Measurements from ENCODE around the gene UGT1A9. TPM values are rescaled to one million over a fixed set of nuclear protein-coding genes. Genes with fewer than 3 reads are reported as not detected.

Gene UGT1A9
- total RNA-seq, 1 donor from 2014 or later: not detected

DNA sequence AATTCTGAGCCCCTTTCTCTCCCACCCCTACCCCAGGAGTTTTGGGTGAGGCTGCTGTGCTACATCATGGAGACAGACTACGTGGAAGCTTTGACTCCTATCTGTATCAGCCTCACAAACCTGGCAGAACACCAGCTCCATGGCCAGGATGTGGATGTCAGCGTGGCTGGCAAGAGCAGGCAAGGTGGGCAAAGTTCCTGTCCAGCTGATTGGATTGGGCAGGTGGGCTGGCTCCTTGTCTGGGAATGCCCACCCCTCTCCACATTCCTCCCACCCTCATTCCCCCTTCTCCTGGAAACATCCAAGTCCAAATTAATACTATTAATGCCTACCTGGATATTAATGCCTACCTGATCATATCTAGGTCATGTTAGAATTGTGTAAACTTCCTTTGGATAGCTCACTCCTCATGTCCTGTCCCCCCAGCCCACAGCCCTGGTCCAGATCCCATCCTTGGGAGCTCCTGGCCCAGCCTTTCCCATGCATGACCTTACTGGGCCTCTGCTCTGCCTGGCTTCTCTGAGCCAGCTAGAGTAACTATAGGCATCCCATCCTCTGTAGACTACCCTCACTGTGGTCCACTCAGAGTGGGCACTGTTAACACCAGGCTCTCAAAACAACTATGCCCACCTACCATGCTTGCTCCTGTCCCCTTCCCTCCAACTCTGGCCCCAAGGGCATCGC is 130.6 kb downstream of the UGT1A9 start:
- Histone ChIP-seq H3K4me3 (no peak overlapping the region), H3K27me3 (no peaks in the 10 kb centered on the region), H3K79me2 (ENCODE audit: low read depth) (no peaks in the 10 kb centered on the region), H3K9ac (no peak overlapping the region), H3K4me2 (no peak overlapping the region), H4K20me1 (ENCODE audit: low read depth) (no peaks in the 10 kb centered on the region), H3K9me3 (ENCODE audit: low read depth) (no peaks in the 10 kb centered on the region), H3K36me3 (no peaks in the 10 kb centered on the region), H2AFZ (replicated peaks) (no peak overlapping the region), H3K27ac (no peak overlapping the region), H3F3A (ENCODE audit: low read depth) (no peaks in the 10 kb centered on the region), H3K4me1 (no peaks in the 10 kb centered on the region)
- Mint-ChIP-seq H3K4me3 (no peak overlapping the region), H3K9me3 (peaks cover 16% of the 10 kb centered on the region), H3K27me3 (ENCODE audit: insufficient read depth, low read depth) (peaks cover 4% of the 10 kb centered on the region), H3K27ac (no peak overlapping the region), H3K4me1 (no peaks in the 10 kb centered on the region), H3K36me3 (no peaks in the 10 kb centered on the region)
- DNase-seq (ENCODE audit: low spot score): no peak
- TF ChIP-seq, protein P1, sequence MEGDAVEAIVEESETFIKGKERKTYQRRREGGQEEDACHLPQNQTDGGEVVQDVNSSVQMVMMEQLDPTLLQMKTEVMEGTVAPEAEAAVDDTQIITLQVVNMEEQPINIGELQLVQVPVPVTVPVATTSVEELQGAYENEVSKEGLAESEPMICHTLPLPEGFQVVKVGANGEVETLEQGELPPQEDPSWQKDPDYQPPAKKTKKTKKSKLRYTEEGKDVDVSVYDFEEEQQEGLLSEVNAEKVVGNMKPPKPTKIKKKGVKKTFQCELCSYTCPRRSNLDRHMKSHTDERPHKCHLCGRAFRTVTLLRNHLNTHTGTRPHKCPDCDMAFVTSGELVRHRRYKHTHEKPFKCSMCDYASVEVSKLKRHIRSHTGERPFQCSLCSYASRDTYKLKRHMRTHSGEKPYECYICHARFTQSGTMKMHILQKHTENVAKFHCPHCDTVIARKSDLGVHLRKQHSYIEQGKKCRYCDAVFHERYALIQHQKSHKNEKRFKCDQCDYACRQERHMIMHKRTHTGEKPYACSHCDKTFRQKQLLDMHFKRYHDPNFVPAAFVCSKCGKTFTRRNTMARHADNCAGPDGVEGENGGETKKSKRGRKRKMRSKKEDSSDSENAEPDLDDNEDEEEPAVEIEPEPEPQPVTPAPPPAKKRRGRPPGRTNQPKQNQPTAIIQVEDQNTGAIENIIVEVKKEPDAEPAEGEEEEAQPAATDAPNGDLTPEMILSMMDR (IDR thresholded peaks at IDR 0.05): no peak
- no peak for TF ChIP-seq EZH2 (IDR thresholded peaks at IDR 0.05)
- no peak for TF ChIP-seq EZH2phosphoT487 (IDR thresholded peaks at IDR 0.05)

DNA sequence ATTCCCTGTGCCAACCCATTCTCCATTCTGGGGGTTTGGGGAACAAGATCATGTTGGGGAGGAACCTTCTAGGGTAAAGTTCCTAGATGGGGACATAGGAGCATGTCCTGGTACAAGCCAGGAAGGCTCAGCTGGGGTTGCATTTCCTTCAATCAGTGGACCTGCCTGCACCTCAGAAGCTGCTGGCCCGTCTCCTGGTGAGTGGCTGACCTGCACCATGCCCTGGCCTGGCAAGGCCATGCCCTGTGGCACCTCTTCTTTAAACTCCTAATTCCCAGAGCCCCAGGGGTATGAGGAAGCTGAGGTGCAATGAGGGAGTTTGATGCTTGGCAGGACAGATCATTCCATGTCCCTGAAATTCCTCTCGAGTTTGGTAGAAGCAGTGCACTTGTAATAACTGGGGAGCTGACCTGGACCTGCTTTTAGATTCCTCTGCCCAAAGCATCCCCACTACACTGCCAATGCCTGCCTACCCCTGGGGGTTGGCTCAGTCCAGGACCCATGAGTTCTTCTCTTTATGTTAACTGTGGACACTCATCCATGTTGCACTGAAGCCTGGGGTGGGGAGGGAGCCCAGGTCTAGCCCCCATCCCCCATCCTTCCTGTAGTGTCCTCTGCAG is 131.7 kb downstream of the UGT1A9 start:
- Histone ChIP-seq H4K20me1 (ENCODE audit: low read depth) (no peaks in the 10 kb centered on the region), H2AFZ (replicated peaks) (no peak overlapping the region), H3F3A (ENCODE audit: low read depth) (no peaks in the 10 kb centered on the region), H3K4me2 (no peak overlapping the region), H3K9me3 (ENCODE audit: low read depth) (no peaks in the 10 kb centered on the region), H3K9ac (no peak overlapping the region), H3K27me3 (no peaks in the 10 kb centered on the region), H3K27ac (no peak overlapping the region), H3K4me3 (no peak overlapping the region), H3K36me3 (no peaks in the 10 kb centered on the region), H3K4me1 (no peaks in the 10 kb centered on the region), H3K79me2 (ENCODE audit: low read depth) (no peaks in the 10 kb centered on the region)
- TF ChIP-seq EZH2phosphoT487 (IDR thresholded peaks at IDR 0.05) (no peak), EZH2 (IDR thresholded peaks at IDR 0.05) (no peak)
- TF ChIP-seq, protein P1 (IDR thresholded peaks at IDR 0.05): no peak
- Mint-ChIP-seq H3K9me3 (peaks cover 16% of the 10 kb centered on the region), H3K36me3 (no peaks in the 10 kb centered on the region), H3K27me3 (ENCODE audit: insufficient read depth, low read depth) (peaks cover 4% of the 10 kb centered on the region), H3K4me3 (no peak overlapping the region), H3K27ac (no peak overlapping the region), H3K4me1 (no peaks in the 10 kb centered on the region)
- DNase-seq (ENCODE audit: low spot score): no peak

DNA sequence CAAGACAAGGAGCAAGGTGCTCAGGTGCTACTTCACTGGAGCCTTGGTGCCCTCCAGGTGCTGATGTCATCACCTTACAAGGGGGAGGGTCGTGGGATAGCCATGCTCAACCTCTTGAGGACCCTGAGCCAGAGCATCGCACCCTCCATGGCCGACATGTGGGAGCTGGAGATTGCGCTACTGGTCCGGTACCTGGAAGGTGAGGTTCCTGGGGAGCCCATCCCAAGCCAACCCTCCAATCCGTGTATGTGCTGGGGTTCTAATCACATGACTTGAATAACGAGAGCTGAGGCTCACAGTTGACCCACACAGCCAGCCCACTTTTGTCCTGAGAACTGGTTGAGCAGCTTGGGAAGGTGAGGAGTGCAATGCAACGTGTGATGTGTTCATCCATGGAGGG is 132.3 kb downstream of the UGT1A9 start:
- Histone ChIP-seq H3F3A (ENCODE audit: low read depth) (no peaks in the 10 kb centered on the region), H4K20me1 (ENCODE audit: low read depth) (no peaks in the 10 kb centered on the region), H2AFZ (replicated peaks) (no peak overlapping the region), H3K4me3 (no peak overlapping the region), H3K9me3 (ENCODE audit: low read depth) (no peaks in the 10 kb centered on the region), H3K27ac (no peak overlapping the region), H3K4me1 (no peaks in the 10 kb centered on the region), H3K9ac (no peak overlapping the region), H3K27me3 (no peaks in the 10 kb centered on the region), H3K4me2 (no peak overlapping the region), H3K79me2 (ENCODE audit: low read depth) (no peaks in the 10 kb centered on the region), H3K36me3 (no peaks in the 10 kb centered on the region)
- Mint-ChIP-seq H3K4me3 (no peak overlapping the region), H3K36me3 (no peaks in the 10 kb centered on the region), H3K27me3 (ENCODE audit: insufficient read depth, low read depth) (peaks cover 4% of the 10 kb centered on the region), H3K27ac (no peak overlapping the region), H3K9me3 (peaks cover 16% of the 10 kb centered on the region), H3K4me1 (no peaks in the 10 kb centered on the region)
- no peak for DNase-seq (ENCODE audit: low spot score)
- TF ChIP-seq EZH2 (IDR thresholded peaks at IDR 0.05) (no peak), EZH2phosphoT487 (IDR thresholded peaks at IDR 0.05) (no peak)
- TF ChIP-seq, protein P1 (IDR thresholded peaks at IDR 0.05): no peak
